Activated naive CD4-positive, alpha-beta T cell treated with anti-CD3 and anti-CD28 coated beads for 36 hours (primary cell): ENCODE data around the gene PGPEP1. TPM values are rescaled to one million over a fixed set of nuclear protein-coding genes. Genes with fewer than 3 reads are reported as not detected.

Experiments
- CTCF ChIA-PET: fragments of 350-600 bp; sonication (Branson Sonifier 250); formaldehyde crosslinking; loops from one replicate; lab custom pipeline; 2021; ENCODE audit warnings: antibody characterized with exemption; lab: Charles Lee
- DNase-seq: peaks from one replicate; pipeline ENCODE4 v3.0.0-alpha.2; 2020
- H3K27ac Mint-ChIP-seq: one replicate; pipeline ENCODE4 v1.8.0; 2021; ENCODE audit warnings: mild to moderate bottlenecking, mixed read lengths
- H3K27me3 Mint-ChIP-seq: one replicate; pipeline ENCODE4 v1.8.0; 2021; ENCODE audit warnings: low read depth, mixed read lengths
- H3K36me3 Mint-ChIP-seq: one replicate; pipeline ENCODE4 v1.8.0; 2021; ENCODE audit warnings: low read depth, mixed read lengths
- H3K4me1 Mint-ChIP-seq: one replicate; pipeline ENCODE4 v1.8.0; 2021; ENCODE audit warnings: low read depth, mixed read lengths
- H3K4me3 Mint-ChIP-seq: one replicate; pipeline ENCODE4 v1.8.0; 2021; ENCODE audit warnings: mild to moderate bottlenecking, moderate library complexity, mixed read lengths
- H3K9me3 Mint-ChIP-seq: one replicate; pipeline ENCODE4 v1.8.0; 2021; ENCODE audit warnings: mixed read lengths
- intact Hi-C: fragments of 100-400 bp; cut with micrococcal nuclease; formaldehyde crosslinking; loops from one replicate; pipeline ENCODE4 v1.15.1; 2023
- total RNA-seq, 2 experiments: library from RNA; stranded (reverse); gene quantifications; one replicate each; pipeline ENCODE4 v1.2.3, GENCODE V29; 2021

Gene PGPEP1
- total RNA-seq, 2 experiments from 2014 or later, result 14.4 to 15.6 TPM

DNA sequence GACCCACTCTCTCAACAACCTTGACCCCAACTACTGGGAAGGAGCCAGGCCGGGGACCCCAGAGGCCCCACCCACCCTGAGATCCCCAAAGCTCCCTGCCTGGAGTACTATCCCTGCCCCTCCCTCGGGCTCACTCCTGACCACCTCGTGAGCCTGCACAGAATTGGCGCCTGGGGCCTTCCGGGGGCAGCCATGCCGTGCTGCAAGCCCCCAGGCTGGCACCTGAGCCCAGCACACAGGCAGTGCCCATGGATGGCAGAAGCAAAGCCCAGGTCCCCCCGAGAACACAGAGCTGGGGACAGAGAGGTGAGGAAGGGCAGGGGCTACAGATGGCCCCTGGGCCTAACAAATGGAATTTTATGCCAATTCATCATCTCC is 31.5 kb upstream of the PGPEP1 start:
- Mint-ChIP-seq H3K4me1 (peaks cover 38% of the 10 kb centered on the region), H3K27ac (no peak overlapping the region), H3K9me3 (no peaks in the 10 kb centered on the region), H3K4me3 (no peak overlapping the region), H3K36me3 (peaks cover 23% of the 10 kb centered on the region), H3K27me3 (no peaks in the 10 kb centered on the region)
- CTCF ChIA-PET, result interaction anchor here (0.7 to 1.9 kb wide), 2 partner anchors 13 to 30 kb away, joined by 3 to 6 read pairs; no protein-coding TSS in a partner anchor
- intact Hi-C loops, result no loop called here
- no peak for DNase-seq

DNA sequence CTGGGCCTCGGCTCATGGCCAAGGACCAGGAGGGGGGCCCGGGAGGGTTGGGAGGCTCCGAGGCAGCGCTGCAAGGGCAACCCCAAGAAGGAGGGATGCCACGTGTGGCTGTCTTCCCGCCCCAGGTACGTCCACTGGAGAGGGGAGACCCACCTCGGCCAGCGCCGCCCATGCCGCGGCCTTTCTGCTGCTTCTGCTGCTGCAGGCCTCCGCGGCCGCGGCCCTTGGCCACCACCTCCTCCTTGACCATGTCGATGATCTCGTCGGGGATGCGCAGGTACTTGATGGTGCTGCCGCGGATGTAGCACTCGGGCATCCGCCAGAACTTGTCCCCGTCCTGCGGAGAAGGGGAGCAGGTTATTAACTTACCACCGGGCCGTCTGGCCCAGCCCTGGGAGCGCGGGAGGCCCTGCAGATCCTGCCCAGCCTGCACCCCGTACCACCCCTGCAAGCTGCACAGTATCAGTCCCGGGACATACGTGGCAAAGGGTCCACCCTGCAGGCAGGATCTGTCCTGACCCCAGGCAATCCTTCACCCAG is 30.8 kb upstream of the PGPEP1 start:
- Mint-ChIP-seq H3K9me3 (no peaks in the 10 kb centered on the region), H3K36me3 (peaks cover 28% of the 10 kb centered on the region), H3K4me3 (no peak overlapping the region), H3K27me3 (no peaks in the 10 kb centered on the region), H3K4me1 (peaks cover 40% of the 10 kb centered on the region), H3K27ac (no peak overlapping the region)
- intact Hi-C loops, result no loop called here
- DNase-seq, result no peak
- CTCF ChIA-PET, result interaction anchor here (0.6 to 2.3 kb wide), 3 partner anchors 11 to 34 kb away, joined by 3 to 8 read pairs (median 6); no protein-coding TSS in a partner anchor

DNA sequence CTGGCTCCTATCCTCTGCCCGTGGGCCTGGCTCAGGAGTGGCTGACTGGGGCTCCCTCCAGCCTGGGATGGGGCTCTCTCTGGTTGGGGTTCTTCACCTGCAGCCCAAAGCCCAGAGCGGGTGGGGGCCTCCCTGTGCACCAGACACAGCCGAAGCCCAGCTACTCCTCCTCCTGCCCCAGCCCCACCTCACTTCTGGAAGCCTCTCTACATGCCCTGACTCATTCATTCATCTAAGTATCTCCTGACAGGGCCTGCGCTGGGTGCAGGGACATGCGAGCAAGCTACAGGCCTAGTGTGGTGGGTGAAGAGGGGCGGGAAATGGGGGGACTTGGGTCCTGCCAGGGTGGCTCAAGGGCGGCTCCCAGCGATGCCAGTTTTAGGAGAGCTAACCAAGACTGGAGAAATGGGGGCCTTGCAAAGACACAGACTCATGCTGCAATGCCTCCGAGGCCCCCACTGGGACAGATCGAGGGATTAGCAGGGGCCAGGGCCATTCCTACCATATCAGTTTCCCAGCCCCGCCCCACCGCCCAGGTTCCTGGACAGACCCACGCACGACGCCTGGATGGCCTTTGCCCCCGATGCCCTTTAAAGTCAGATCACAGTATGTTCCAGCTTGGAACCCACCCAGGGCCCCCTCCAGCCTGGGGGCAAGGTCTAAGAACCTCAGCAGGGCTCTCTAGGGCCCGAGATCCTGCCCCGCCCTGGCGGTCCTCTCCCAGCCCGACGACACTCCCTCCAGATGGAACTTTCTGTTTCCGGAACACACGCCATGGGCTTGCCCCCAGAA is 30.1 kb upstream of the PGPEP1 start:
- H3K27me3 Mint-ChIP-seq, result no peaks in the 10 kb centered on the region
- CTCF ChIA-PET, result interaction anchor here (0.6 to 2.3 kb wide), 2 partner anchors 11 to 34 kb away, joined by 3 to 8 read pairs; no protein-coding TSS in a partner anchor
- H3K27ac Mint-ChIP-seq, result peak overlapping the region; percentile 53
- DNase-seq, result no peak
- intact Hi-C loops, result no loop called here
- H3K4me3 Mint-ChIP-seq, result no peak overlapping the region
- no peaks in the 10 kb centered on the region for H3K9me3 Mint-ChIP-seq
- peaks cover 34% of the 10 kb centered on the region for H3K4me1 Mint-ChIP-seq
- peaks cover 34% of the 10 kb centered on the region for H3K36me3 Mint-ChIP-seq

DNA sequence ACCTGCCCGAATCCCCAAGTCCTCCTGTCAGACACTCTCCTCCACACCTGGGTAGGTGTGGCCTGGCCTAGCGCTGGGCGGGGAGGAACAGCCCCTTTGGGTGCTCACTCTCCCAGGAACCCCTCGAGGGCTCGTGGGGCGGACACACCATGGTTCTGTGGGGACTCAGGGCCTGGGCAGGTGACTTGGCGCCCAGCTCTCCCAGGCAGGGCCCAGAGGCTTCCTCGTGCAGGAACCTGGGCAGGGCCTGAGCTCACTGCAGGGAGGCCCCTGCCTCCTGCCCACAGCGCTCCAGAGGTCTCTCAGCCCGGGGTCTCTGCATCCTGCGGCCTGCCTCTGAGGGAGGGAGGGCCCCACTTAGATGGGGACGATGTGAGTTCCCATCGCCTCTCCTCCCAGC is 29.4 kb upstream of the PGPEP1 start:
- intact Hi-C loops, result no loop called here
- no peak overlapping the region for H3K4me3 Mint-ChIP-seq
- H3K27ac Mint-ChIP-seq, result peak overlapping the region; percentile 53
- H3K9me3 Mint-ChIP-seq, result no peaks in the 10 kb centered on the region
- no peak for DNase-seq
- H3K36me3 Mint-ChIP-seq, result peaks cover 37% of the 10 kb centered on the region
- peaks cover 31% of the 10 kb centered on the region for H3K4me1 Mint-ChIP-seq
- CTCF ChIA-PET, result interaction anchor here (2.3 kb wide), 1 partner anchor 10 kb away, joined by 8 read pairs; no protein-coding TSS in a partner anchor
- no peaks in the 10 kb centered on the region for H3K27me3 Mint-ChIP-seq

DNA sequence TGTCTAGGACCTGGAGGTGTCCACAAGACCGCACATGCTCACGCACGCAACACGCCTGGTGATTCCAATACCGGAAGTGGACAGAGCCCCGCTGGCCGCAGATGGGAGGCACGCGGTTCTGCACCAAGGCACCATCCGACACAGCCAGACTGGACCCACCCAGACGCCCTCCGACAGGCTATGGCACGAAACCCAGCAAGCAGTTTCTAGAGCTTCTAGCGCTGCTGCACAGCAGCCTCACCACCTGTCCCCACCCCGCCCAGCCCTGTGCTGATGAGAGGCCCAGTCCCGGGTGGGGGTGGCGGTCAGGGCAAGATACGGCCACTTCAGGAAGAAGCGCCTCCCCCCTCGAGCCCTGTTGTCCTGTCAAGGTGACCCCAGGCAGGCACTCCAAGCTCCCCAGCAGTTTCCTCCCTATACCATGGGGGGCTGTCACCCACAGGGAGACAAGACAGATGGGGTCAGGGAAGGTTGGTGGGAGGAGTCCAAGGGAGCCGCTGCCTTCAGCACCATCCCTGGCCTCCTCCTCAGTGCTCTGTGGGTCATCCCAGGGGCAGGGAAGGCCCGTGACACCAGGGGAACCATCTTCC is 28.8 kb upstream of the PGPEP1 start:
- no peak overlapping the region for H3K4me3 Mint-ChIP-seq
- peaks cover 27% of the 10 kb centered on the region for H3K4me1 Mint-ChIP-seq
- intact Hi-C loops, result no loop called here
- CTCF ChIA-PET, result interaction anchor here (2.3 kb wide), 1 partner anchor 9 kb away, joined by 8 read pairs; no protein-coding TSS in a partner anchor
- peaks cover 38% of the 10 kb centered on the region for H3K36me3 Mint-ChIP-seq
- no peaks in the 10 kb centered on the region for H3K9me3 Mint-ChIP-seq
- H3K27me3 Mint-ChIP-seq, result no peaks in the 10 kb centered on the region
- no peak for DNase-seq
- H3K27ac Mint-ChIP-seq, result no peak overlapping the region

DNA sequence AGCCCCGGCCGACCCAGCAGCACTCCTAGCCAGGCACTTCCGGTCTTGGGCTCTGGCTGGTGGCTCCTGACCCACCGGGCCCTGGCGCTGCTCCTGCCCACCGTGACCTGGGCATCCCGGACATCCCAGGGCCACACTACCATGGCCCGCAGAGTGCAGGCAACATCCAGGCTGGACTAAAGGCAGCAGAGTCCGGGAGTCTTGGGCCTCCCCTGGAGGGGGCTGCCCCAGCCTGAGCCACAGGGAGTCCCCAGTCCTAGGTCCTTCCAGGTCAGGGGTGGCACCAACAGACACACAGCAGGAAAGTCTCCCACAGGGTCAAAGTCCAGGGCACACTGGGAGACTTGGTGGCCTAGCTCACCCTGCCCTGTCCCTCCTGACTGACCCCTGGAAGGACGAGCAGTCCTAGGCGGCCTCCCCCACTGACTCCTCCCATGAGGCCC is 28.3 kb upstream of the PGPEP1 start:
- no peak overlapping the region for H3K4me3 Mint-ChIP-seq
- CTCF ChIA-PET, result interaction anchor here (2.3 to 2.5 kb wide), 2 partner anchors 9 to 33 kb away, joined by 8 to 13 read pairs; no protein-coding TSS in a partner anchor
- no peak for DNase-seq
- H3K36me3 Mint-ChIP-seq, result peaks cover 33% of the 10 kb centered on the region
- intact Hi-C loops, result no loop called here
- H3K9me3 Mint-ChIP-seq, result no peaks in the 10 kb centered on the region
- H3K27ac Mint-ChIP-seq, result no peak overlapping the region
- H3K4me1 Mint-ChIP-seq, result peaks cover 21% of the 10 kb centered on the region
- H3K27me3 Mint-ChIP-seq, result no peaks in the 10 kb centered on the region

DNA sequence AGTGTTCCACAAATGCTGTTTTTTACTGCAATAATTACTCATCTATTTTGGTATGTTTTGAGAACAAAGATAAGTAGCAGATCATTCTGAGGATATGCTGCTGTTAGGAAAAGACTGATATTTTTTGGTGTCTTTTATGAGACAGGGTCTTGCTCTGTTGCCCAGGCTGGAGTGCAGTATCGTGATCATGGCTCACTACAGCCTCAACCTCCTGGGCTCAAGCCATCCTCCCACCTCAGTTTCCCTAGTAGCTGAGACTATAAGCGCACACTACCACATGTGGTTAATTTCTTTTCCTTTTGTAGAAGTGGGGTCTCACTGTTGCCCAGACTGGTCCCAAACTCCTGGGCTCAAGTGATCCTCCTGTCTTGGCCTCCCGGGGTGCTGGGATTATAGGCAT is 27.0 kb upstream of the PGPEP1 start:
- Mint-ChIP-seq H3K27me3 (no peaks in the 10 kb centered on the region), H3K4me1 (peaks cover 27% of the 10 kb centered on the region), H3K27ac (no peak overlapping the region), H3K9me3 (no peaks in the 10 kb centered on the region), H3K4me3 (no peak overlapping the region), H3K36me3 (peaks cover 27% of the 10 kb centered on the region)
- DNase-seq, result no peak
- CTCF ChIA-PET, result interaction anchor here (2.5 kb wide), 1 partner anchor 34 kb away, joined by 13 read pairs; no protein-coding TSS in a partner anchor
- intact Hi-C loops, result no loop called here

DNA sequence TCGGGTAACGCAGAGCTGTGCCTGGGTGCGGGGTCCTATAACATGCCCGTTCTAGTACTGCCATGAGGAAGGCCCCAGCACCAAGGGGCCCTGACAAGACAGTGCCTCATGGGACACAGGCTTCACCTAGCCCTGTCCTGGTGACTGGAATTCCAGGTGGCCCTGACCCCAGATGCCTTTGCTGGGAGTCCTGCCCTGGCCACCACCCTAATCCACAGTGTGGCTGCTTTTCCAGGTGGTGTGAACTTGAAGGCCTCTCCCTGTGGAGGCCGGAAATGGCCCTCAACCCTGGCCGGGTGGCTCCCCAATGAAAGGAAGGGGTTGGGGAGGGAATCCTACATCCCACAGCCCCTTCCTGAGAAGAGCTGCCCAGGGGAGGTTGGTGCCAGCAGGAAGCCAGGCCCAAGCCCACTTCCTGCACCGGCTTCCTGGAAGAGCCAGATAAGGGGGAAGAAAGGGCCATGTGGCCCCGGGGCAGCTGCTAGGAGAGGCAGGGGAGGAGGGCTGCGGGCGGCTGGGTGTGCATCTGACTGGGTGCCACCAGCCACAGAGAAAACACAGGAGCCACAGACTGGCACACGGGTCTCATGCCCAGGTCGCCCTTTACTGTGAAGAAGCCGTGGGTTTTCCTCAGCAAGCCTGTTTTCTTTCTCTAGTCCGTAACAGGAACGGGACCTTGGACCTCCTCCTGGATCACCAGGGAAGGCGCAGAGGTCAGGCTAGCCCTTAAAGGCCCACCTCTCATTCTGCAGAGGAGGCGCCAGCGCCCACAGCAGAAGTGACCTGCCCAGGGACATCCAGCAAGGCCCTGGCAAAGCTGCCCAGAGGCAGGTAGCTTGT is 22.2 kb upstream of the PGPEP1 start:
- peaks cover 56% of the 10 kb centered on the region for H3K4me1 Mint-ChIP-seq
- DNase-seq, result peak; percentile 62
- intact Hi-C loops, result loop anchor here (1.0 kb wide), 2 partner anchors 14 to 28 kb away; no protein-coding TSS in a partner anchor
- H3K27ac Mint-ChIP-seq, result peak overlapping the region; percentile 98
- peaks cover 53% of the 10 kb centered on the region for H3K36me3 Mint-ChIP-seq
- H3K27me3 Mint-ChIP-seq, result no peaks in the 10 kb centered on the region
- H3K9me3 Mint-ChIP-seq, result no peaks in the 10 kb centered on the region
- H3K4me3 Mint-ChIP-seq, result peak overlapping the region; percentile 64
- CTCF ChIA-PET, result interaction anchor here (1.0 to 4.8 kb wide), 6 partner anchors 10 to 46 kb away, joined by 3 to 60 read pairs (median 10); partner anchors contain the start of gene JUND

DNA sequence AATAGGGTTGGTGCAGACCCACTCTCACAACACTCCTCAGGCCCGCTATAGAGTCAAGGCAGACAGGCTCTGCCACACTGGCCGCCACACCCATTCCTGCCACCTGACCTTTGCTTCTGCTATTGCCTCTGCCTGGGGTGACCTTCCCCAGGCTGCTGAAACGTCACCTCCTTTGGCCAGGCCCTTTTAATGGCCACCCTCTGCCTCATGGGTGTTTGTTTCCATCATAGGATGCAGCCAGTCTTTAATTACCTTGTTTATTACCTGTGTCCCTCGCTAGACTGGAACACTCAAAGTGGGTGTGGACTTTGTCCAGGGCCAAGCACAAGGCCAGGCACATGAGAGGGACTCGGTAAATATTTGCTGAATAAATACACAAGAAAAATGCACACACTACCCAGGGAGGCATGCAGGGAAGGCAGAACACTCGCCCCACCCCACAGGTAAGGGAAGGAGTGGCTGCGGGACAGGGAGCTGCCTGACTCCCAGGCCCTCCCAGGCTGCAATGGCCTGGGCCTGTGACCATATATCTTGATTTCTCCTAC is 20.7 kb upstream of the PGPEP1 start:
- intact Hi-C loops, result no loop called here
- Mint-ChIP-seq H3K27me3 (no peaks in the 10 kb centered on the region), H3K27ac (peak overlapping the region; percentile 98), H3K36me3 (peaks cover 46% of the 10 kb centered on the region), H3K4me1 (peaks cover 63% of the 10 kb centered on the region), H3K4me3 (peak overlapping the region; percentile 42), H3K9me3 (no peaks in the 10 kb centered on the region)
- CTCF ChIA-PET, result interaction anchor here (0.6 to 4.8 kb wide), 7 partner anchors 9 to 47 kb away, joined by 4 to 151 read pairs (median 12); partner anchors contain the start of gene JUND
- DNase-seq, result no peak

DNA sequence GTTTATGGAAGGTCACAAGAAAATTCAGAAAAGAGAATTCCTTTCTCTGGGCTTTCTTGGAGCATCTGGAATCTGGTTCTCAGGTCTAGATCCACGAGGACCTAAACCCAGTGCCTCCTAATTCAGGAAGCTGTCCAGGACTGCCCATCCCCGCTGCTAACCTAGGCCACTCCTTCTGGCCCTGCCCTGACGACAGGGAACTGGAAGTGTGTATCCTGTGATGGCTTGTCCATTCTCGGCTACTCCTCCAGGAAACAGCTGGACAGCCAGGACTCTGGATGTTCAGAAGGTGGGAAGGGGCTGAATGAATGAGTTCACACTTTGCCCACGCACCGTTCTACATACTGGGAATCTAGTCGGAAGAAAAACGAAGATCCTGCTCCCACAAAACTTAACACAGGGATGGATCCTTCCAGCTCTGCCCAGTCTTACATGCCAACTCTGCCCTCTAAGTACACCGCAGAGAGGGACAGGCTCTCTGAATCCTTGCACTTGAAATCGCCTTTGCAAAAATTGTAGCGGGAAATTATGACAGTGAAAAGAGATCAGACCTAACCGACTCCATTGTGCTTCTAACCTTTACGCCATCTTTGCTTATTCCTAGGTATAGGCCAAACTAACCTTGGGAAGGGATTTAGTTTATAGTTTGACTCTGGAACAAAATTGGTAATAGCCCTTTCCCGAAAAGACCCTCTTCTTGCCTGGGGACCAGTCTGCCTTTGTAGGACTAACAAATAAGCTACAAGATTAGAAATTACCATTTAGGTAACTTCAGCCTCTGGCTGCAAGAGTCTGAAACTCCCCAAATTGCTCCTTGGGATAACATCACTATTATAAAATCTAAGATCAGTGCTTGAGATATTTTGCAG is 19.3 kb upstream of the PGPEP1 start:
- Mint-ChIP-seq H3K4me1 (peaks cover 57% of the 10 kb centered on the region), H3K27me3 (no peaks in the 10 kb centered on the region), H3K36me3 (peaks cover 34% of the 10 kb centered on the region), H3K4me3 (peak overlapping the region; percentile 93), H3K9me3 (no peaks in the 10 kb centered on the region), H3K27ac (peak overlapping the region; percentile 98)
- intact Hi-C loops, result no loop called here
- DNase-seq, result no peak
- CTCF ChIA-PET, result interaction anchor here (0.6 to 3.8 kb wide), 12 partner anchors 8 to 195 kb away, joined by 3 to 151 read pairs (median 4); partner anchors contain the start of gene JUND
